Measurements from ENCODE around the gene TIGAR.

Gene TIGAR

GRCh38 chr12:4378772-4379171 is 57.8 kb downstream of the TIGAR start:
- no peak for DNase-seq (ENCODE audit: low read depth)

DNA sequence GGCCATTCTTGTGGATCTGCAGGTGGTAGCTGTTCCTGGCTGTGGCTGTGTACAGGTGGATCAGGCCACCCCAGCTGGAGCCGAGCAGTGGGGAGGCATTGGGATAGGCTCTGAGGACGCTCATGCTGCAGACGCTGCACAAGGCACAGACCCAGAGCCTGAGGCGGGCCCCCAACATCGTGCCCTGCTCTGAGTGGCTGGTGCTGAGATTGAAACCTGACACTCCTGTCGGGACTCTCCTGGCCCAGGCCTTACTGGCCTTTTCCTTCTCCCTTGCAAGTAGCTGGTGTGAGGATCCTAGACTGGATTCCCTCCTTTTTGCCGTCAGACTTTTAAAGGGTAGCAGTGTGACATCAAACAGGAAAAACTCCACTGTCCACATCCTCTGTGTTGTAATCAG is 58.4 kb downstream of the TIGAR start, which contains the start of gene FGF23:
Gene FGF23, minus strand, starts transcription at position 308 of the 400 bp plus-strand sequence. Its CDS starts 130 bp downstream, at position 178.
- DNase-seq (ENCODE audit: low read depth) = no peak

DNA sequence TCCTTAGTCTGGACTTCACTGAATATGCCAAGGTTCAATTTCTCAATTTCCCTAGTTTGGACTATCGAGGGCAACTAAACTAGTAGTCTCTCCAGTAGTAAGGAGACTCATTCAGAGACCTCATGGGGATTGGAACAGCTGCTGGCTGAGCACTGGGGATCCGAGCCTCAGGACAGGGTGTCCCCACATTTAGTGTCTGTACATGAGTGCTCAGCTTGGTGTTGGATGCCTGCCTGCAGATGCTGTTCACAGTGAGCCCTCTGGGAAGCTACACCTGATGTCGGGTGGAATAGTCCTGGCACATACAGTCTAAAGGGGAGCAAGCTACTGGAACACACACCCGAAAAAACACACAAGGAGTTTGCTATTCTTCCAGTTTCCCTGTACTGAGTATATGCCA is 59.3 kb downstream of the TIGAR start:
- no peak for DNase-seq (ENCODE audit: low read depth)

DNA sequence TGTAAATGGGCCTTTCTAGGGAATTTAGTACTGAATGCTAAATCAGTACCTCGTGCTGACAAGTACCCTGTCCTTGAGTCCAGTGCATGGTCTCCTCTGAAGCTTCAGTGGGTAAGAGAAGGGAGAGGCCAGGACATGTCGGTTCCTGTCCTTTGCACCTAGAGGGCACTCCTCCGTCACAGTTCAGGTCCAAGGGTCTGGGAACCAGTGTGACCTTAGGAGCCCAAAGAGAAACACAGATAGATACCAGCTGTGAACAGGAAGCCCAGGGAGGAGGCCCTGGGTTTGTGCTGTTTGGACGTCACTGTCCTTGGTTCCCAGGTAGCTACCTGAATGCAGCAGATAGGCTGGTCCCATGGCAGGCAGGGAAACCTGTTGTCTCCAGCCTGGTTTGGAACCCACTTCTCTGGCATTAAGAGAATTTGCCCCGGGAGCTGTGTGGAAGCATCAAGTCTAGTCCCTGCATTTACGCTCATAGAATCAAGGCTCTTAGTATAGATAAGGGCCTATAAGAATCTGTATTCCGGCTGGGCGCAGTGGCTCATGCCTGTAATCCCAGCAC is 62.4 kb downstream of the TIGAR start:
- DNase-seq (ENCODE audit: low read depth) = no peak

GRCh38 chr12:4386801-4387200 is 65.8 kb downstream of the TIGAR start:
- DNase-seq (ENCODE audit: low read depth) = no peak

- no peak for DNase-seq (ENCODE audit: low read depth)
These were observed 66.6 kb downstream of the TIGAR start for GRCh38 chr12:4387607-4388006.

DNA sequence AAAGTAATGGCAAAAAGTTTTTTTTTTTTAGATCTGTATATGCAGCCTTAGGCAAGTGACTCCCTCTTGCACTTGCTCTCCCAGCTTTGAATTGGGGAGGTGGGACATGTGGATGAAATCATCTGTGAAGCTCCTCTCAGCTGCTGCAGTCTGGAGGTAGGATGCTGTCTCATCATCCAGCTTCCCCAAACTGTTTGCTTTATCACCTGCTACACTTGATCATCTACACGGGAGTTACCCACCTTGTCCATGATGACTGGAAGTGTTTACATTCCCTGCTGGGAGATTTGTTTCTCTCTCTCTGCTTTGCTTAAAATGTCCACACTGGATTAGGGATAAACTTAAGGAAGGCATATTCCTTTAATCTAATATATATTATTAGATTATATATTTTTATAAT is 67.0 kb downstream of the TIGAR start:
- no peak for DNase-seq (ENCODE audit: low read depth)

DNA sequence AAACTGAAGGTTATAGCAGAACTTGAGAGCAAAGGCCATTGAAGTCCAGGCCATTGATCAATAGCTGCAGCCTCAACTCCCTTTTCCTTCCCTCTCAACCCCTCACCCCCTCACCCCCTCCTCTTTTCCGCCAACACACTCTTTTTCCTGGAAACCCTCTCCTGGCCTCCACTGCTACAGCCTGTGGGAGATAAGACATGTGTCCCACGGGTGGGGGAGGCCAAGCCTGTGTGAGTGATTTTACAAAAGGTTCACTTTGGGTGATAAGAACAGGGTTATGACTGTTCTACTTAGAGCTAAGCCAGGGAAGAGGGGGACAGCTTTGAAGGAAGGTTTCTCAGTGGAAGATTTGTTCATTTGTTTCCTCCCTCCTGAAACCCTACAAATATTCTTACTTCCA is 67.6 kb downstream of the TIGAR start:
- no peak for DNase-seq (ENCODE audit: low read depth)

- DNase-seq (ENCODE audit: low read depth) = no peak
These were observed 71.3 kb downstream of the TIGAR start for GRCh38 chr12:4392223-4392742.

GRCh38 chr12:4393211-4393610 is 72.2 kb downstream of the TIGAR start:
- DNase-seq (ENCODE audit: low read depth) = no peak

GRCh38 chr12:4395818-4396217 is 74.8 kb downstream of the TIGAR start:
- no peak for DNase-seq (ENCODE audit: low read depth)

- no peak for DNase-seq (ENCODE audit: low read depth)
These were observed 80.1 kb downstream of the TIGAR start for GRCh38 chr12:4401117-4401516.

DNA sequence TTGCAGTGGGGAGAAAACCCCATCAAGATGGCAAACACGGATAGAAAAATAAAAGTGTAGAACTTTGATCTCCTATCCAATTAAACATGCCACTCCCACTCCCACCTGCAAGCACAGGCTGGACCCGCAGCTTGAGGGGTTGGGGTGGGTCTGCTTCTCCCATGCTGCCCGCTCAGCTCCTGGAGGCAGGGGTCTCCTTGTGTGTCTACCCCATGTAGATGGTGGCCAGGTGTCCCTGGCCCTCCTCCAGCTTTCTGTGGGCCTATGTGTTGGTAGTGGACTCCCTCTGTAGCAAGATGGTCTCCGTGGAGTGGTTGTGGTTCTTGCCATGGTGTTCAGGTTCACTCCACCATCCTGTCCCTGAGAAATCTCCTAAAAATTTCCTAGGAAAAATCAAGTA is 82.0 kb downstream of the TIGAR start:
- DNase-seq (ENCODE audit: low read depth) = no peak
